Measurements from ENCODE around the gene CTNNA3.

CTNNA3 gene

DNA sequence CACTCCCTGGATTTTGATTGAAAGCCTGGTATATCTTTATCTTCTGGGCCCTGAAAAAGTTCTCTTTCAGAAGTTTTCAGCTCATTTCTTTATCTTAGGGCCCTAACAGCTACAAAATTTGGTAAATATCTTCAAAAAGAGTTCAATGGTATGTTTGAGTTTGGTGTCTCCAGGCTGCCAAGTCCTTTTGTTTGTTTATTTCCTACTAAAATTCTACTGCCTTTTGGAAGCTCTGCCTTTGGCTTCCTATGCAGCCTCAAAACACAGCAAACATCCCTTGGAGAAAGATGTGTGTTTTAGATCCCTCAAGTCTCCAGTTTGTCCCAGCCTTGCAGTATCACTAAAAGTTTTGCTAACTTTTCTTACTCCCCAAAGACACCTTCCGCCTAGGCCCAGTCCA is 623.3 kb downstream of the CTNNA3 start:
- Histone ChIP-seq H3K36me3 (ENCODE audit: control insufficient read depth, insufficient read depth, low read length) (no peaks in the 10 kb centered on the region), H3K9ac (ENCODE audit: low read length) (no peak overlapping the region), H3K4me3 (ENCODE audit: low read length) (no peak overlapping the region), H3K27me3 (ENCODE audit: control insufficient read depth, insufficient read depth, low read length) (no peaks in the 10 kb centered on the region), H3K4me1 (ENCODE audit: control insufficient read depth, insufficient read depth, low read length) (no peaks in the 10 kb centered on the region), H3K9me3 (ENCODE audit: control insufficient read depth, low read length) (no peaks in the 10 kb centered on the region)

DNA sequence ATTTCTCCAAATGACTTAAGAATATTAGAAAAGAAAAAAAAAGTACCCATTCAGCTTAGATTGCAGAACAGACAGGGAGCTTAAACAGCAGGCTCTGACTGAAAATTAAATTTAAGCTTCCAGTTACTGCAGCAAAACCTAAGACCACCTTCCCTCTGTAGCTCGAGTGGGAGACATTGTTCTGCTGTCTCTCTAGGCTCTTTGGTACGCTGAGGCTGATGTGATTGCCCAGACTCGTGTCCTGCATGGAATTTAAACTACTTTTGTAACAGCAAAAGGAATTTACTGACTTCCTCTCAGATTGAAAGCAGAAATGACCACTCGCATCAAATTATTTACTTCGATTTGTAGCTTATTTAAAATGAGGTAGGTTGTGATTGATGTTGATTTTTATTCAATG is 645.6 kb downstream of the CTNNA3 start:
- H3K27me3 ChIP-seq (ENCODE audit: control insufficient read depth, insufficient read depth, low read length): no peaks in the 10 kb centered on the region
- H3K36me3 ChIP-seq (ENCODE audit: control insufficient read depth, insufficient read depth, low read length): no peaks in the 10 kb centered on the region
- H3K9me3 ChIP-seq (ENCODE audit: control insufficient read depth, low read length): no peaks in the 10 kb centered on the region
- no peak overlapping the region for H3K9ac ChIP-seq (ENCODE audit: low read length)
- no peak overlapping the region for H3K4me3 ChIP-seq (ENCODE audit: low read length)
- no peaks in the 10 kb centered on the region for H3K4me1 ChIP-seq (ENCODE audit: control insufficient read depth, insufficient read depth, low read length)

DNA sequence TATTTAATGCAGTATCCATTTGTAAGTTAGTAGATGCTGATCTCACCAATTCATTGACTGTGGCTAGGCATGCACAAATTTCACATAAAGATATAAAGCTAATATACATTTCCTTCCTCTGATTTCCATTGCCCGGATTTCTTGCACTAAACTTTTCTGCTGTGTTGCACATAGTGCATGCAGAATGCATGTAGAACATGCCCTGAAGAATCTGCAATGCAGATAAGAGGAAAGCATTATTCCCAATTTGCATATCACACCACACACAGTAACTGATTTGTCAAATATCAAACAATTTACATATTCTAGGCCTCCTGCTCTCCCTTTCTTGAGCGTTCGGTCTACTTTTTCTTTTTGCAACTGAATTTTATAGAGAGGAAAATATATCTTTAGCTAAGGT is 646.0 kb downstream of the CTNNA3 start:
- H3K9me3 ChIP-seq (ENCODE audit: control insufficient read depth, low read length): no peaks in the 10 kb centered on the region
- no peaks in the 10 kb centered on the region for H3K36me3 ChIP-seq (ENCODE audit: control insufficient read depth, insufficient read depth, low read length)
- H3K27me3 ChIP-seq (ENCODE audit: control insufficient read depth, insufficient read depth, low read length): no peaks in the 10 kb centered on the region
- H3K4me3 ChIP-seq (ENCODE audit: low read length): no peak overlapping the region
- H3K4me1 ChIP-seq (ENCODE audit: control insufficient read depth, insufficient read depth, low read length): no peaks in the 10 kb centered on the region
- H3K9ac ChIP-seq (ENCODE audit: low read length): no peak overlapping the region

DNA sequence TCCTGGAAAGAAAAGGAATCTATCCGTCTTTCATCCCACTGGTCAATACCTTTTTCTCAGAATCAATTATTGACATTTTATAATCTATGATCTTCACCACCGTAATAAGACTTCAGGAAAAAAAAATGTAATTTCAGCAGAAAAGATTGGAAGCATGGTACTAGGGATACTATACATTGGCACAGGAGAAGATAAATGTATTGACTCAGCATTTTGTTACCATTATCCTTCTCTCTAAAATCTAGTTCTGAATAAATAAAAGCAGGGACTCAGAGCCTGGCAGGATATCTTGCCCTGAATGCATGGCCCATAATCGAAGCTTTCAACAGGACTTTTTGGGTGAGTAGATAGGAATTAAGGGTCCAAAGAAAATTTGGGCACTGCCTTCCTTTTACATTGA is 649.5 kb downstream of the CTNNA3 start:
- H3K36me3 ChIP-seq (ENCODE audit: control insufficient read depth, insufficient read depth, low read length): no peaks in the 10 kb centered on the region
- H3K9ac ChIP-seq (ENCODE audit: low read length): no peak overlapping the region
- no peaks in the 10 kb centered on the region for H3K27me3 ChIP-seq (ENCODE audit: control insufficient read depth, insufficient read depth, low read length)
- no peaks in the 10 kb centered on the region for H3K4me1 ChIP-seq (ENCODE audit: control insufficient read depth, insufficient read depth, low read length)
- H3K9me3 ChIP-seq (ENCODE audit: control insufficient read depth, low read length): no peaks in the 10 kb centered on the region
- H3K4me3 ChIP-seq (ENCODE audit: low read length): no peak overlapping the region

DNA sequence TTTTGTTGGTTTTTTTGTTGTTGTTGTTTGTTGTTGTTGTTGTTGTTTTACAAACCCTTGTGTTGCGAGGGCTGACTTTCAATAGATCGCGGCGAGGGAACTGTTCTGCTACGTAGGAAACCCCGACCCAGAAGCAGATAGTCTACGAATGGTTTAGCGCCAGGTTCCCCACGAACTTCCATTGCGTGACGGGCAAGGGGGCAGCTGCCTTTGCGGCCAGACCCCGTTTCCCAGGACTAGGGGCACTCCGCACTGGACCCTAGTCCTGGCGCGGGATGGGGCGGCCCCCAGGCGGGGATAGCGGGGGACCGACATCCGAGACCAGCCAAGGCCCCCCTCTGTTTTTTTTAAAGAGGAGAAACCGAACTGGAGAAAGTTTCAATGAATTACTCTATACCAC is 650.6 kb downstream of the CTNNA3 start:
- Histone ChIP-seq H3K9me3 (ENCODE audit: control insufficient read depth, low read length) (no peaks in the 10 kb centered on the region), H3K27me3 (ENCODE audit: control insufficient read depth, insufficient read depth, low read length) (no peaks in the 10 kb centered on the region), H3K36me3 (ENCODE audit: control insufficient read depth, insufficient read depth, low read length) (no peaks in the 10 kb centered on the region), H3K9ac (ENCODE audit: low read length) (no peak overlapping the region), H3K4me1 (ENCODE audit: control insufficient read depth, insufficient read depth, low read length) (no peaks in the 10 kb centered on the region), H3K4me3 (ENCODE audit: low read length) (no peak overlapping the region)

DNA sequence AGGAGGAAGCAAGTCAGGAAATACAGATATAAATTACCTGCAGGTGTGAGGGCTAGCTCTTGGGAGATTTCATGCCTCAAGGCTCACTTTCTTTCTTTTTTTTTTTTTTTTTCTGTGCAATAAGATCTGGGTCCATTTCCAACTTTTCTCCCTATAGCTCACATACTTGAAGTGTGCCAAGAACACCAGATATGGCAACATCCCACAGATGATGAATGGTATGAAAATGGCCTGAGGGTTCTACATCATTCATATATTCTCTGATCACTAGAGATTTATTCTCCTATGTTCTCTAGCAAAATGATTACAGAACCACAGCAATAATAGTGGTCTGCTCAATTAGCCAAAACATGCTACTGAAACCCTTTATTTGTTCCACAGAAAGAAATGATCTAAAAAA is 653.0 kb downstream of the CTNNA3 start:
- Histone ChIP-seq H3K4me1 (ENCODE audit: control insufficient read depth, insufficient read depth, low read length) (no peaks in the 10 kb centered on the region), H3K9ac (ENCODE audit: low read length) (no peak overlapping the region), H3K4me3 (ENCODE audit: low read length) (no peak overlapping the region)

DNA sequence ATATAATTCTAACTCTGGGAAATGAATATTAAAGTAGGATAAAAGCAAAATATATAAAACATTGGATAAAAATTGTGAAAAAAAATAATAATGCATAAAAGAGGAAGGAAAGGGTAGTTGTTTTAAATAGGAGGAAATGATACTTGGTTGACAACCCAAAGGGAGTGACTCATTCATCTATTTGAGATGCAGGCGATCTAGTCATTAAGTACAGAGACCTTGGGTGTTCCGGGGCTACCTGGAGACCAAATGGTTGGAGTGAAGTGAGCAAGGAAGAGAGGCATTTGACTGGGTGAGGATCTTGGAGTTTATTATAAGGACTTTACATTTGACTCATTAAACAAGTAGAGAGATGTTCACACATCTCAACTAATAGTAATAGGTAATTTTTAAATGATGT is 659.2 kb downstream of the CTNNA3 start:
- Histone ChIP-seq H3K36me3 (ENCODE audit: control insufficient read depth, insufficient read depth, low read length) (no peaks in the 10 kb centered on the region), H3K9me3 (ENCODE audit: control insufficient read depth, low read length) (no peaks in the 10 kb centered on the region), H3K4me1 (ENCODE audit: control insufficient read depth, insufficient read depth, low read length) (no peaks in the 10 kb centered on the region), H3K9ac (ENCODE audit: low read length) (no peak overlapping the region), H3K27me3 (ENCODE audit: control insufficient read depth, insufficient read depth, low read length) (no peaks in the 10 kb centered on the region), H3K4me3 (ENCODE audit: low read length) (no peak overlapping the region)

More for the DNA sequence above, 653.0 kb downstream of the CTNNA3 start:
- Histone ChIP-seq H3K36me3 (ENCODE audit: control insufficient read depth, insufficient read depth, low read length) (no peaks in the 10 kb centered on the region), H3K27me3 (ENCODE audit: control insufficient read depth, insufficient read depth, low read length) (no peaks in the 10 kb centered on the region), H3K9me3 (ENCODE audit: control insufficient read depth, low read length) (no peaks in the 10 kb centered on the region)

DNA sequence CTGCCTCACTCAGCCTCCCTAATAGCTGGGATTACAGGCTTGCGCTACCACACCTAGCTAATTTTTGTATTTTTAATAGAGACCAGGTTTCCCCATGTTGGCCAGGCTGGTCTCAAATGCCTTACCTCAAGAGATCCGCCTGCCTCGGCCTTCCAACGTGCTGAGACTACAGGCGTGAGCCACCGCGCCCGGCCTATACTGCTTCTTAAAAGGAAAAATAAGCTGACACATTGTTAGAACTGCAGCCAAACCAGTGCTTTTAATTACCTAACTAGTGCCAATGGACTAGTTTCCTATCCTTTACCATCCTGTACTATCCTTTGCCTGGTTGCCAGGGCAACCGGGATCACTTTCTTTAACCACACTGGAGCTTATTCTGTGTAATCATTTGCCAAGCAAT is 662.1 kb downstream of the CTNNA3 start:
- Histone ChIP-seq H3K4me3 (ENCODE audit: low read length) (no peak overlapping the region), H3K36me3 (ENCODE audit: control insufficient read depth, insufficient read depth, low read length) (no peaks in the 10 kb centered on the region), H3K9ac (ENCODE audit: low read length) (no peak overlapping the region), H3K27me3 (ENCODE audit: control insufficient read depth, insufficient read depth, low read length) (no peaks in the 10 kb centered on the region), H3K9me3 (ENCODE audit: control insufficient read depth, low read length) (no peaks in the 10 kb centered on the region), H3K4me1 (ENCODE audit: control insufficient read depth, insufficient read depth, low read length) (no peaks in the 10 kb centered on the region)

DNA sequence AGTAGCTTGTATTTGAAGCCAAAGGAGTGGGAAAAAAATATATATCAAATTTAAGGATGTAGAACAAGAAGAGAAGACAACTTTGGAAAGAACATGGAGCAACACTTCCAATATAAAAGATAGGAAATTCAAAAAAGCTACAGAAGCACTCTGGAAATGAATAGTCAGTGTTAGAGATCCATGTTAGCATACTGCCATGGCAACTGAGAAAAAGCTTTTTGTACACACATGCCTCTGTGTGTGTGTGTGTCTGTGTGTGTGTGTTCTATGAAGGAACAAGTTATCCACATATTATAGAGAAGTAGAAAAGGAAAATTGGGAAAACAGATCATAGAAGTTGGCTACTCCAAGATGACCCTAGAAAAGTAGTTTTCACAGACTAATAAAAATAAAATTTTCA is 673.9 kb downstream of the CTNNA3 start:
- H3K4me1 ChIP-seq (ENCODE audit: control insufficient read depth, insufficient read depth, low read length): no peaks in the 10 kb centered on the region
- H3K36me3 ChIP-seq (ENCODE audit: control insufficient read depth, insufficient read depth, low read length): no peaks in the 10 kb centered on the region
- H3K27me3 ChIP-seq (ENCODE audit: control insufficient read depth, insufficient read depth, low read length): no peaks in the 10 kb centered on the region
- no peak overlapping the region for H3K9ac ChIP-seq (ENCODE audit: low read length)
- no peak overlapping the region for H3K4me3 ChIP-seq (ENCODE audit: low read length)
- no peaks in the 10 kb centered on the region for H3K9me3 ChIP-seq (ENCODE audit: control insufficient read depth, low read length)

DNA sequence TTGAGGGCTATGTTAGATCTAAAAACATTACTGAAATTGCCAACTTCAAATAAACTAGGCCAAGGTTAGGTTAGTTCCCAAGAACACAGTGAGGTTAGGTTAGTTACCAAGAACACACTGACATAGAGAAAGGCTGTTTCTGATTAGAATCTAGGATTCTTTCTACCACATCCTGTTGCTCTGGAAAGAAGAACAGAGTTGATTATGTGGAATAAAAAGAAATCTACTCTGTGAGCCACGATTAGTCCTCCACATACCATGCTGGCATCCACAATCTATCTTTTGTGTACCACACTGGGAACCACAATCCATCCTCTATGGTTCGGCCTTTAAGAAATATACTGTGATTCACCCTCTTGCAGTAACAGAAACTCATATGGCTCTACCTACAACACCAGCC is 678.8 kb downstream of the CTNNA3 start:
- H3K4me3 ChIP-seq (ENCODE audit: low read length): no peak overlapping the region
- H3K36me3 ChIP-seq (ENCODE audit: control insufficient read depth, insufficient read depth, low read length): no peaks in the 10 kb centered on the region
- no peaks in the 10 kb centered on the region for H3K27me3 ChIP-seq (ENCODE audit: control insufficient read depth, insufficient read depth, low read length)
- no peak overlapping the region for H3K9ac ChIP-seq (ENCODE audit: low read length)
- no peaks in the 10 kb centered on the region for H3K9me3 ChIP-seq (ENCODE audit: control insufficient read depth, low read length)
- no peaks in the 10 kb centered on the region for H3K4me1 ChIP-seq (ENCODE audit: control insufficient read depth, insufficient read depth, low read length)

DNA sequence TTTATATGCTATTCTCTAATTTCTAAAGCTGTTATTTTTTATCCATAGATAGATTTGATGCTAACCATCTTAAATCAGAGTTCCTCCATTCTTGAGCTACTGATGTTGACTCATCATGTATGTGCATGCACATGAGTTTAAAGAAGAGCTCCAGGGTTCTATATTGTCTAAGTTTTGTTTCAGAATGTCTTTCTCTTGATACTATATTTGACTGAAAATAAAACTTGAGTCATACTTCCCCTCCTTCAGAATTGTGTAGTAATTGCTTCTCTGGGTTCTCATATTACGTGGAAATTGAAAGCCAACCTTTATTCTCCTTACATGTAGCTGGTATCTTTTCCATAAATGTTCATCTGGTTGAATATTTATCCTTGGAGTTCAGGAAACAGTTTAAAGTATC is 680.8 kb downstream of the CTNNA3 start:
- no peaks in the 10 kb centered on the region for H3K9me3 ChIP-seq (ENCODE audit: control insufficient read depth, low read length)
- H3K36me3 ChIP-seq (ENCODE audit: control insufficient read depth, insufficient read depth, low read length): no peaks in the 10 kb centered on the region
- no peaks in the 10 kb centered on the region for H3K4me1 ChIP-seq (ENCODE audit: control insufficient read depth, insufficient read depth, low read length)
- H3K9ac ChIP-seq (ENCODE audit: low read length): no peak overlapping the region
- H3K4me3 ChIP-seq (ENCODE audit: low read length): no peak overlapping the region
- no peaks in the 10 kb centered on the region for H3K27me3 ChIP-seq (ENCODE audit: control insufficient read depth, insufficient read depth, low read length)

DNA sequence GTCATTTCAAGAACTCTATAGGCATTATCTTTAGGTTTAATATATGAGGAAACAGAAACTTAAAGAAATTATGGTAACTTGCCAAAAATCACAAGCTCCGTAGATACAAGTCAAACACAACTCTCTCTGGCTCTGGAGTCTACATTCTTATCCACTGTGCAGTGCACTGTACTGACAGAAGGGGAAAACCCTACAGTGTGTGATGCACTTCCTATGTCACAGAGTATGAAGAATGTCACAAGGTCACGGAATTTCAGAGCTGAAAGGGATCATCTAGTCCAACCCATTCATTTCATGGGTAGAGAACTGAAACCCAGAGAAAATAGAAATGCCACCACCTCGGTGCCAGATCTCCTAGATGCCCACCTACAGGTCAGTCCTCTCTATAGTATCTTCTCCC is 684.0 kb downstream of the CTNNA3 start:
- H3K27me3 ChIP-seq (ENCODE audit: control insufficient read depth, insufficient read depth, low read length): no peaks in the 10 kb centered on the region
- no peaks in the 10 kb centered on the region for H3K9me3 ChIP-seq (ENCODE audit: control insufficient read depth, low read length)
- no peak overlapping the region for H3K9ac ChIP-seq (ENCODE audit: low read length)
- H3K4me3 ChIP-seq (ENCODE audit: low read length): no peak overlapping the region
- no peaks in the 10 kb centered on the region for H3K36me3 ChIP-seq (ENCODE audit: control insufficient read depth, insufficient read depth, low read length)
- no peaks in the 10 kb centered on the region for H3K4me1 ChIP-seq (ENCODE audit: control insufficient read depth, insufficient read depth, low read length)

DNA sequence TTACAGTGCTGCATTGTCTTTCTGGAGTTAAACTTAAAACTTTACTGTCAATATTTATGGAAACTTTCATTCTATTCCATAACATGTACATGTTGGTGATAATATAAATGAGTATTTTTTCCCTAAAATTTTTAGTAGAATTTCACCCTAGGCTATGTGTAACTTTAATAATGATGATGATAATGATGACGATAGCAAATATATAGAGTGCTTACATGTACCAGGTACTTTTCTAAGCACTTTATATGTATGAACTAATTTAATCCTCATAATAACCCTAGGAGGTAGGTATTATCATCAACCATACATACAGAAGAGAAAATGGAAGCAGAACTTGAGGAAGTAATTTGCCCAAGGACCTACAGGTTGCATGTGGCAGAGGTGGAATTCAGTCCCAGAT is 684.5 kb downstream of the CTNNA3 start:
- no peaks in the 10 kb centered on the region for H3K27me3 ChIP-seq (ENCODE audit: control insufficient read depth, insufficient read depth, low read length)
- H3K36me3 ChIP-seq (ENCODE audit: control insufficient read depth, insufficient read depth, low read length): no peaks in the 10 kb centered on the region
- no peaks in the 10 kb centered on the region for H3K9me3 ChIP-seq (ENCODE audit: control insufficient read depth, low read length)
- H3K4me3 ChIP-seq (ENCODE audit: low read length): no peak overlapping the region
- H3K4me1 ChIP-seq (ENCODE audit: control insufficient read depth, insufficient read depth, low read length): no peaks in the 10 kb centered on the region
- H3K9ac ChIP-seq (ENCODE audit: low read length): no peak overlapping the region
